ENCODE results near the gene COL20A1. TPM values are rescaled to one million over a fixed set of nuclear protein-coding genes. Genes with fewer than 3 reads are reported as not detected.

Gene COL20A1
- total RNA-seq, 4 donors from 2014 or later = 0.97 to 1.2 TPM; not detected in 2

- Histone ChIP-seq H3K36me3 (no peaks in the 10 kb centered on the region), H3K27me3 (peaks cover 8 to 9% of the 10 kb centered on the region in 2 donors), H3K4me1 (peaks cover 0 to 6% of the 10 kb centered on the region in 2 donors), H3K4me3 (no peak within 1 kb of the TSS), H3K27ac (no peak within 1 kb of the TSS), H3K9me3 (no peaks in the 10 kb centered on the region)
- no peak for TF ChIP-seq CTCF (IDR thresholded peaks at IDR 0.05)
- no peak for TF ChIP-seq POLR2A (IDR thresholded peaks at IDR 0.05)
- no peak for DNase-seq
- intact Hi-C loops (cut with DNase I; ENCODE audit: low total_unique reads) = no loop called here
Observed at GRCh38 chr20:63360850-63361518, 68.0 kb downstream of the COL20A1 start, which contains the start of gene CHRNA4. Gene CHRNA4, minus strand, starts transcription at chr20:63361349. Its CDS starts 184 bp downstream, at chr20:63361165.

GRCh38 chr20:63361519-63362435, 68.8 kb downstream of the COL20A1 start:
- peaks cover 8 to 9% of the 10 kb centered on the region in 2 donors for H3K27me3 ChIP-seq
- no peak overlapping the region for H3K27ac ChIP-seq
- intact Hi-C loops (cut with DNase I; ENCODE audit: low total_unique reads) = no loop called here
- no peak for DNase-seq
- TF ChIP-seq POLR2A (IDR thresholded peaks at IDR 0.05) (no peak), CTCF (IDR thresholded peaks at IDR 0.05) (no peak)
- no peak overlapping the region for H3K4me3 ChIP-seq
- no peaks in the 10 kb centered on the region for H3K9me3 ChIP-seq
- no peaks in the 10 kb centered on the region for H3K36me3 ChIP-seq
- peaks cover 0 to 6% of the 10 kb centered on the region in 2 donors for H3K4me1 ChIP-seq

- no peak for TF ChIP-seq POLR2A (IDR thresholded peaks at IDR 0.05)
- no peak for TF ChIP-seq CTCF (IDR thresholded peaks at IDR 0.05)
- intact Hi-C loops (cut with DNase I; ENCODE audit: low total_unique reads) = no loop called here
- H3K27ac ChIP-seq = no peak overlapping the region
- H3K9me3 ChIP-seq = no peaks in the 10 kb centered on the region
- DNase-seq = no peak
- H3K4me3 ChIP-seq = no peak overlapping the region
- no peaks in the 10 kb centered on the region for H3K36me3 ChIP-seq
- H3K4me1 ChIP-seq = peaks cover 0 to 6% of the 10 kb centered on the region in 2 donors
- peaks cover 8 to 9% of the 10 kb centered on the region in 2 donors for H3K27me3 ChIP-seq
Observed at GRCh38 chr20:63362436-63363009, 69.5 kb downstream of the COL20A1 start.

GRCh38 chr20:63363013-63363957, 70.3 kb downstream of the COL20A1 start:
- peaks cover 8 to 9% of the 10 kb centered on the region in 2 donors for H3K27me3 ChIP-seq
- no peak overlapping the region for H3K4me3 ChIP-seq
- intact Hi-C loops (cut with DNase I; ENCODE audit: low total_unique reads) = no loop called here
- TF ChIP-seq CTCF (IDR thresholded peaks at IDR 0.05) (no peak), POLR2A (IDR thresholded peaks at IDR 0.05) (no peak)
- H3K27ac ChIP-seq = no peak overlapping the region
- H3K9me3 ChIP-seq = no peaks in the 10 kb centered on the region
- H3K36me3 ChIP-seq = no peaks in the 10 kb centered on the region
- DNase-seq = no peak
- peaks cover 0 to 6% of the 10 kb centered on the region in 2 donors for H3K4me1 ChIP-seq

Data from uterus (tissue), 4 donors.